HepG2 (cell line): ENCODE measurements around the gene IQGAP2. TPM values are rescaled to one million over a fixed set of nuclear protein-coding genes. Genes with fewer than 3 reads are reported as not detected.

Experiments used
- ATAC-seq: fragments of 200-7000 bp; cut with Tn5 transposase; 3 replicates; pipeline ENCODE4 v1.9.1; 2020; ENCODE audit warnings: mild to moderate bottlenecking, moderate library complexity
- BruUV-seq: library from RNA; stranded (reverse); fragments of 400-500 nt; replicated peaks from 2 replicates; lab custom pipeline; 2021; lab: Mats Ljungman, UMichigan
- CTCF ChIA-PET: fragments of 300-600 bp; formaldehyde crosslinking; extraction: SDS; loops from one replicate; lab custom pipeline; 2021; ENCODE audit warnings: low total read pairs, inconsistent platforms, low intra/inter-chr PET ratio; lab: Yijun Ruan, JAX
- POLR2A ChIA-PET: fragments of 350-600 bp; sonication (Branson Sonifier 250); formaldehyde crosslinking; loops from one replicate; lab custom pipeline; 2020; ENCODE audit warnings: antibody characterized with exemption, inconsistent platforms; lab: Yijun Ruan, JAX
- DNase-seq: peaks from one replicate; pipeline ENCODE4 v3.0.0-alpha.2; 2015; ENCODE audit warnings: low spot score
- FAIRE-seq: peaks from 3 replicates; lab custom pipeline; 2011; peaks lifted over from hg19 to GRCh38; lab: Jason Lieb, UNC
- H2AFZ ChIP-seq: one replicate; pipeline ENCODE4 v1.6.1; 2011; ENCODE audit warnings: low read length, inconsistent platforms
- H3K27ac ChIP-seq: fragments of 300-600 bp; 3 replicates; pipeline ENCODE4 v1.8.0; 2011; ENCODE audit warnings: mixed run types, mild to moderate bottlenecking, mixed read lengths, low read length, inconsistent platforms; ENCODE audit not compliant: insufficient read depth; ENCODE audit errors: extremely low read length
- H3K27me3 ChIP-seq, 2 experiments: fragments of 200-600 bp in 1 of 2; 2 replicates in 1 of 2; 3 replicates in 1 of 2; pipeline versions ENCODE4 v1.6.0 to v1.8.0; 2011; ENCODE audit warnings: low read length in 2 of 2, mild to moderate bottlenecking in 2 of 2, moderate library complexity in 2 of 2, inconsistent platforms in 1 of 2; ENCODE audit not compliant: insufficient read depth in 2 of 2, control insufficient read depth in 1 of 2
- H3K36me3 ChIP-seq, 2 experiments: fragments of 200-600 bp in 1 of 2; replicated peaks in 1 of 2; 2 replicates in 1 of 2; 3 replicates in 1 of 2; pipeline versions ENCODE4 v1.5.1 to v1.8.0; 2011; ENCODE audit warnings: low read length in 2 of 2, inconsistent platforms in 1 of 2; ENCODE audit not compliant: insufficient read depth in 2 of 2, control insufficient read depth in 1 of 2
- H3K4me1 ChIP-seq: 2 replicates; pipeline ENCODE4 v1.5.1; 2012; ENCODE audit warnings: low read length, inconsistent platforms; ENCODE audit not compliant: insufficient read depth
- H3K4me2 ChIP-seq: 2 replicates; pipeline ENCODE4 v1.6.0; 2011; ENCODE audit warnings: low read depth, low read length, inconsistent platforms
- H3K4me3 ChIP-seq, 3 experiments: fragments of 200-600 bp in 1 of 3; sonication (generic), shearing (Covaris generic) in 1 of 3; replicated peaks in 1 of 3; 2 replicates each; pipeline ENCODE4 v1.5.1; 2011 to 2016; ENCODE audit warnings: low read length in 3 of 3, inconsistent platforms in 2 of 3, low read depth in 2 of 3, mild to moderate bottlenecking in 2 of 3, control low read depth in 1 of 3, mixed read lengths in 1 of 3; ENCODE audit not compliant: insufficient read depth in 1 of 3
- H3K79me2 ChIP-seq: one replicate; pipeline ENCODE4 v1.6.1; 2011; ENCODE audit warnings: low read length, inconsistent platforms; ENCODE audit not compliant: insufficient read depth
- H3K9ac ChIP-seq: 2 replicates; pipeline ENCODE4 v1.6.0; 2011; ENCODE audit warnings: mild to moderate bottlenecking, low read depth, low read length, inconsistent platforms; ENCODE audit not compliant: insufficient read depth
- H3K9me3 ChIP-seq: 2 replicates; pipeline ENCODE4 v1.5.1; 2012; ENCODE audit warnings: mild to moderate bottlenecking, low read length
- H4K20me1 ChIP-seq: 2 replicates; pipeline ENCODE4 v1.6.0; 2011; ENCODE audit warnings: inconsistent platforms, mild to moderate bottlenecking, low read length, moderate library complexity; ENCODE audit not compliant: insufficient read depth
- ATF1 ChIP-seq: IDR thresholded peaks from 2 replicates; pipeline ENCODE4 v1.6.1; 2016; ENCODE audit warnings: mild to moderate bottlenecking, control low read depth
- CBX5 ChIP-seq: sonication (generic); formaldehyde crosslinking; IDR thresholded peaks from 2 replicates; pipeline ENCODE4 v1.4.0; 2020; ENCODE audit warnings: missing genetic modification reagents, borderline replicate concordance
- ELK4 ChIP-seq: sonication (generic); formaldehyde crosslinking; IDR thresholded peaks from 2 replicates; pipeline ENCODE4 v1.9.0; 2021; ENCODE audit warnings: missing genetic modification reagents, borderline replicate concordance
- HES4 ChIP-seq: sonication (generic); formaldehyde crosslinking; IDR thresholded peaks from 2 replicates; pipeline ENCODE4 v1.9.0; 2021; ENCODE audit warnings: mild to moderate bottlenecking, missing genetic modification reagents, borderline replicate concordance
- MYC ChIP-seq: sonication (generic); formaldehyde crosslinking; IDR thresholded peaks from 2 replicates; pipeline ENCODE4 v1.9.0; 2021; ENCODE audit warnings: missing genetic modification reagents, borderline replicate concordance
- RNF2 ChIP-seq: fragments of 450-650 bp; conservative IDR thresholded peaks from 2 replicates; pipeline ENCODE4 v1.6.1; 2016; ENCODE audit warnings: low read depth
- SNAI1 ChIP-seq: sonication (generic); formaldehyde crosslinking; IDR thresholded peaks from 2 replicates; pipeline ENCODE4 v1.5.0; 2020; ENCODE audit warnings: mild to moderate bottlenecking, missing genetic modification reagents, borderline replicate concordance
- SNAPC2 ChIP-seq: sonication (generic); formaldehyde crosslinking; IDR thresholded peaks from 2 replicates; pipeline ENCODE4 v1.8.1; 2022; ENCODE audit warnings: mild to moderate bottlenecking, missing genetic modification reagents
- ZMYM2 ChIP-seq: sonication (generic); formaldehyde crosslinking; IDR thresholded peaks from 2 replicates; pipeline ENCODE4 v1.8.0; 2022; ENCODE audit warnings: mild to moderate bottlenecking, missing genetic modification reagents
- ZNF17 ChIP-seq: sonication (generic); formaldehyde crosslinking; IDR thresholded peaks from 2 replicates; pipeline ENCODE4 v1.5.0; 2020; ENCODE audit warnings: mild to moderate bottlenecking, missing genetic modification reagents
- ZNF317 ChIP-seq: sonication (generic); formaldehyde crosslinking; IDR thresholded peaks from 2 replicates; pipeline ENCODE4 v1.5.0; 2020; ENCODE audit warnings: mild to moderate bottlenecking, missing genetic modification reagents
- ZNF598 ChIP-seq: sonication (generic); formaldehyde crosslinking; IDR thresholded peaks from 2 replicates; pipeline ENCODE4 v1.5.1; 2020; ENCODE audit warnings: mild to moderate bottlenecking, missing genetic modification reagents, borderline replicate concordance
- ZNF614 ChIP-seq: IDR thresholded peaks from 2 replicates; pipeline ENCODE4 v1.6.1; 2018; ENCODE audit warnings: missing biosample characterization, missing genetic modification reagents, inconsistent platforms, borderline replicate concordance
- ZNF652 ChIP-seq: IDR thresholded peaks from 2 replicates; pipeline ENCODE4 v1.6.1; 2016; ENCODE audit warnings: low read depth, borderline replicate concordance
- ZNF83 ChIP-seq: sonication (generic); formaldehyde crosslinking; IDR thresholded peaks from 2 replicates; pipeline ENCODE4 v1.4.0; 2020; ENCODE audit warnings: missing genetic modification reagents, mild to moderate bottlenecking, borderline replicate concordance
- WGBS: methylation state at CpG from one replicate; pipeline ENCODE4 v1.1.6; 2017; ENCODE audit warnings: low lambda C conversion rate; 5-methylcytosine and 5-hydroxymethylcytosine counted together
- in situ Hi-C: cut with HindIII; loops from 2 replicates; pipeline ENCODE4 v1.10.0; 2017; ENCODE audit warnings: low pct_unique_long_range_greater_than_20kb; ENCODE audit not compliant: extremely low pct_ligation_motif_present
- intact Hi-C: fragments of 100-400 bp; cut with micrococcal nuclease; formaldehyde crosslinking; loops from one replicate; pipeline ENCODE4 v1.10.0; 2022; ENCODE audit not compliant: unreplicated experiment
- polyA plus RNA-seq, 8 experiments: library from polyadenylated mRNA; depleted of rRNA in 3 of 8; stranded (reverse) in 7 of 8; unstranded in 1 of 8; fragments of >200 nt; fragmentation: Illumina TruSeq in 4 of 8; extraction: Trizol in 4 of 8; gene quantifications; 2 replicates each; pipeline versions ENCODE4 v1.2.1 to v1.2.3, GENCODE V29; 2011 to 2016; ENCODE audit warnings: low read depth in 4 of 8, missing spikeins in 1 of 8, mixed read lengths in 1 of 8; ENCODE audit not compliant: insufficient read depth in 1 of 8
- total RNA-seq, 5 experiments: library from RNA; depleted of rRNA; stranded (reverse); fragments of >200 nt; fragmentation: Illumina TruSeq; extraction: Trizol; gene quantifications; 2 replicates each; pipeline ENCODE4 v1.2.3, GENCODE V29; 2016; ENCODE audit warnings: low read depth in 1 of 5
- TF ChIP-seq, protein P1 (sequence below): fragments of 450-650 bp; IDR thresholded peaks from 2 replicates; pipeline ENCODE4 v1.6.1; 2017; ENCODE audit warnings: mild to moderate bottlenecking

Gene IQGAP2
- total and polyA plus RNA-seq, 2 of the 13 experiments (the other 11 are each of a cell fraction or from before 2014, with no cell fraction given): 35.2 to 83.3 TPM

DNA sequence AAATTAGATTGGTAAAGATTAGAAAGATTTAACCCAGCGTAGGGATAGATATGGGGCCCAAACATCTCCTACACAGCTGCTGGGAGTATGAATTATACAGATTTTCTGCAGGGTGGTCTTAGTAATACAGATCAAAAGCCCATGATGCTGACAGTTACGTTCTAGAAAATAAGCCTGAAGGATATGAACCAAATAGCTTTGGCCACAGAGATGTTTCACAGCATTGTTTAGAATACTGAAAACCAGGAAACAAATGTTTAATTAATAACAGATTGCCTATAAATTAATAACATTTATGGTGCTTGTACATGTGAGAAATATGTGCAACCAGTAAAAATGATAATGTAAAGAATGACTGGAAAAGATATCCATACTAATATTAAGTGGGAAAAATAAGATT is 195.4 kb downstream of the IQGAP2 start:
- H3K4me1 ChIP-seq: no peaks in the 10 kb centered on the region
- TF ChIP-seq ELK4 (CRISPR knock-in tag) (no peak), ZNF17 (CRISPR knock-in tag) (no peak), ZMYM2 (CRISPR knock-in tag) (no peak)
- TF ChIP-seq, all 625 proteins: peak for 0
- peaks cover 15 to 47% of the 10 kb centered on the region in 2 experiments for H3K36me3 ChIP-seq
- no peaks in the 10 kb centered on the region for H3K27me3 ChIP-seq
- H3K27ac ChIP-seq: no peak overlapping the region
- H3K4me3 ChIP-seq: no peak overlapping the region
- intact Hi-C loops (no loop called here), in situ Hi-C loops (no loop called here)
- BruUV-seq: no TSS peak
- ChIA-PET POLR2A (no interaction called here), CTCF (no interaction called here)
- DNase-seq: no peak
- H2AFZ ChIP-seq: no peak overlapping the region
- no peaks in the 10 kb centered on the region for H3K79me2 ChIP-seq
- no peaks in the 10 kb centered on the region; the same call in 1 of the 2 replicates for H4K20me1 ChIP-seq
- H3K4me2 ChIP-seq: no peak overlapping the region
- H3K9me3 ChIP-seq: no peaks in the 10 kb centered on the region
- ATAC-seq: no peak
- no peak overlapping the region for H3K9ac ChIP-seq
- FAIRE-seq: no peak
- WGBS: 96% methylated on average over 2 of the region's 2 CpGs

DNA sequence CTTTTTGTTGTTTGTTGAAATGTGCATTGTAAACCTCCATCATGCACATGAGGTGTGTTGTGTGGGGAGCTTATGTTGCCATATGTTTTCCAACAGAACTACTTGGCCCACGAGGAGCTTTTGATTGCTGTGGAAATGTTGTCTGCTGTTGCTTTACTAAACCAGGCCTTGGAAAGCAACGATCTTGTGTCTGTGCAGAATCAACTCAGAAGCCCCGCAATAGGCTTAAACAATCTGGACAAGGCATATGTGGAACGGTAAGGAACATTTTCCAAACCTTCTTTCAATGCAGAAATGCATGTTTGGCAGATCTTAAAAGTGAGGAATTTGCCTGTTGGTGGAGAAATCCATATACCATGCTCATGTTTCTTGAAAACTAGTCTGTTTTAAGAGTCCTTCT is 197.6 kb downstream of the IQGAP2 start:
- 85% methylated on average over 4 of the region's 4 CpGs for WGBS
- no peak overlapping the region for H3K4me3 ChIP-seq
- TF ChIP-seq CBX5 (CRISPR knock-in tag): no peak
- TF ChIP-seq SNAI1 (CRISPR knock-in tag): no peak
- no peak for TF ChIP-seq ZNF317
- TF ChIP-seq HES4 (CRISPR knock-in tag): no peak
- no peak for TF ChIP-seq ZNF614 (CRISPR knock-in tag)
- no peak for TF ChIP-seq SNAPC2 (CRISPR knock-in tag)
- no peak for TF ChIP-seq ZNF598
- no peak for TF ChIP-seq ZNF652 (CRISPR knock-in tag)
- TF ChIP-seq, protein P1, sequence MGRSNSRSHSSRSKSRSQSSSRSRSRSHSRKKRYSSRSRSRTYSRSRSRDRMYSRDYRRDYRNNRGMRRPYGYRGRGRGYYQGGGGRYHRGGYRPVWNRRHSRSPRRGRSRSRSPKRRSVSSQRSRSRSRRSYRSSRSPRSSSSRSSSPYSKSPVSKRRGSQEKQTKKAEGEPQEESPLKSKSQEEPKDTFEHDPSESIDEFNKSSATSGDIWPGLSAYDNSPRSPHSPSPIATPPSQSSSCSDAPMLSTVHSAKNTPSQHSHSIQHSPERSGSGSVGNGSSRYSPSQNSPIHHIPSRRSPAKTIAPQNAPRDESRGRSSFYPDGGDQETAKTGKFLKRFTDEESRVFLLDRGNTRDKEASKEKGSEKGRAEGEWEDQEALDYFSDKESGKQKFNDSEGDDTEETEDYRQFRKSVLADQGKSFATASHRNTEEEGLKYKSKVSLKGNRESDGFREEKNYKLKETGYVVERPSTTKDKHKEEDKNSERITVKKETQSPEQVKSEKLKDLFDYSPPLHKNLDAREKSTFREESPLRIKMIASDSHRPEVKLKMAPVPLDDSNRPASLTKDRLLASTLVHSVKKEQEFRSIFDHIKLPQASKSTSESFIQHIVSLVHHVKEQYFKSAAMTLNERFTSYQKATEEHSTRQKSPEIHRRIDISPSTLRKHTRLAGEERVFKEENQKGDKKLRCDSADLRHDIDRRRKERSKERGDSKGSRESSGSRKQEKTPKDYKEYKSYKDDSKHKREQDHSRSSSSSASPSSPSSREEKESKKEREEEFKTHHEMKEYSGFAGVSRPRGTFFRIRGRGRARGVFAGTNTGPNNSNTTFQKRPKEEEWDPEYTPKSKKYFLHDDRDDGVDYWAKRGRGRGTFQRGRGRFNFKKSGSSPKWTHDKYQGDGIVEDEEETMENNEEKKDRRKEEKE: no peak
- TF ChIP-seq RNF2: no peak
- no peak for TF ChIP-seq ZNF83 (CRISPR knock-in tag)
- no peak for TF ChIP-seq ATF1 (CRISPR knock-in tag)
- TF ChIP-seq MYC (CRISPR knock-in tag): no peak

More for the DNA sequence above, 197.6 kb downstream of the IQGAP2 start:
- Histone ChIP-seq H3K27me3 (no peaks in the 10 kb centered on the region), H3K36me3 (peaks cover 15 to 49% of the 10 kb centered on the region in 2 experiments), H3K27ac (no peak overlapping the region), H3K4me2 (no peak overlapping the region), H4K20me1 (no peaks in the 10 kb centered on the region; the same call in 1 of the 2 replicates), H3K9ac (no peak overlapping the region), H2AFZ (no peak overlapping the region), H3K9me3 (no peaks in the 10 kb centered on the region), H3K79me2 (no peaks in the 10 kb centered on the region), H3K4me1 (no peaks in the 10 kb centered on the region)
- no peak for DNase-seq
- POLR2A ChIA-PET: no interaction called here
- no TSS peak for BruUV-seq
- intact Hi-C loops (loop anchor here (1.0 kb wide), 1 partner anchor 41 kb away; no protein-coding TSS in a partner anchor), in situ Hi-C loops (loop anchor here (5.0 kb wide), 1 partner anchor 177 kb away; no protein-coding TSS in a partner anchor)
- no peak for FAIRE-seq
- CTCF ChIA-PET: interaction anchor here (1.1 to 2.8 kb wide), 4 partner anchors 41 to 425 kb away, joined by 3 to 15 read pairs (median 8); no protein-coding TSS in a partner anchor
- ATAC-seq: no peak
